ENCODE measurements around the gene PDIA5. TPM values are rescaled to one million over a fixed set of nuclear protein-coding genes. Genes with fewer than 3 reads are reported as not detected.
A peak's percentile ranks its signal among the peaks of the same experiment; 100 is the strongest.

PDIA5 gene
- total RNA-seq, 1 experiment from 2014 or later, result 41.5 TPM

DNA sequence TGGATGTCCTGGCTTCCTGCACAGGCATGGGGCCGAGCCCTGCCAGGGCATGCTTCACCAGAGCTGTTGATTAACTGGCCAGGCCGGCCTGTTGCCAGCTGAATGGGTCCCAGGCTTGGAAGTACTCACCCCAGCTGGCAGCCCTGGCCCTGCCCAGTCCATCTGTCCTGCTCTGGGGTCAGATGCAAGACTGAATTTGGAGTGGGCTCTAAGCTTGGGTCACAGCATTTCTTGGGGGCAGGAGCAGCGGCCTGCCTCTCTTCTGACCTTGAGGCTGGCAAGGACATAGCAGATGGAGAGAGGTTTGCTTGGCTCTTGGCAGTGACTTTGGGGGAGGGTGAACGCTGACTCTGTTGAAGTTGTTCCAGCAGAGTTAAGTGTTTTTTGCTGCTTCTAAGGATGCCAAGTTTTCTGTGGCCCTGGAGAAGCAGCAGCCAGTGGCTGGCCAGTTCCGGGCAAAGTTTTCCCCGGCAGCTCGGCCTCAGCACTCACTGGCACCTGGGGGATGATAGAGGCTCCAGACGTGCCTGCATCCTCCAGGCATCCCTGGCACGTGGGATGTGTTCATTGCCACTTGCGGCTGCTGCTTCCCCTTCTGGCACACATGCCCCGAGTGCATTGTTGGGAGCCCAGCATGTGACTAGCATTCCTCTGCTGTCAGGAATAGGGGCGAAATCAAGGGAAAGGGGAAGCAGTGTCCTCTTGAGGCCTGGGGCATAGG, 22.9 kb downstream of the PDIA5 start (continued):
- TF ChIP-seq, protein P1, sequence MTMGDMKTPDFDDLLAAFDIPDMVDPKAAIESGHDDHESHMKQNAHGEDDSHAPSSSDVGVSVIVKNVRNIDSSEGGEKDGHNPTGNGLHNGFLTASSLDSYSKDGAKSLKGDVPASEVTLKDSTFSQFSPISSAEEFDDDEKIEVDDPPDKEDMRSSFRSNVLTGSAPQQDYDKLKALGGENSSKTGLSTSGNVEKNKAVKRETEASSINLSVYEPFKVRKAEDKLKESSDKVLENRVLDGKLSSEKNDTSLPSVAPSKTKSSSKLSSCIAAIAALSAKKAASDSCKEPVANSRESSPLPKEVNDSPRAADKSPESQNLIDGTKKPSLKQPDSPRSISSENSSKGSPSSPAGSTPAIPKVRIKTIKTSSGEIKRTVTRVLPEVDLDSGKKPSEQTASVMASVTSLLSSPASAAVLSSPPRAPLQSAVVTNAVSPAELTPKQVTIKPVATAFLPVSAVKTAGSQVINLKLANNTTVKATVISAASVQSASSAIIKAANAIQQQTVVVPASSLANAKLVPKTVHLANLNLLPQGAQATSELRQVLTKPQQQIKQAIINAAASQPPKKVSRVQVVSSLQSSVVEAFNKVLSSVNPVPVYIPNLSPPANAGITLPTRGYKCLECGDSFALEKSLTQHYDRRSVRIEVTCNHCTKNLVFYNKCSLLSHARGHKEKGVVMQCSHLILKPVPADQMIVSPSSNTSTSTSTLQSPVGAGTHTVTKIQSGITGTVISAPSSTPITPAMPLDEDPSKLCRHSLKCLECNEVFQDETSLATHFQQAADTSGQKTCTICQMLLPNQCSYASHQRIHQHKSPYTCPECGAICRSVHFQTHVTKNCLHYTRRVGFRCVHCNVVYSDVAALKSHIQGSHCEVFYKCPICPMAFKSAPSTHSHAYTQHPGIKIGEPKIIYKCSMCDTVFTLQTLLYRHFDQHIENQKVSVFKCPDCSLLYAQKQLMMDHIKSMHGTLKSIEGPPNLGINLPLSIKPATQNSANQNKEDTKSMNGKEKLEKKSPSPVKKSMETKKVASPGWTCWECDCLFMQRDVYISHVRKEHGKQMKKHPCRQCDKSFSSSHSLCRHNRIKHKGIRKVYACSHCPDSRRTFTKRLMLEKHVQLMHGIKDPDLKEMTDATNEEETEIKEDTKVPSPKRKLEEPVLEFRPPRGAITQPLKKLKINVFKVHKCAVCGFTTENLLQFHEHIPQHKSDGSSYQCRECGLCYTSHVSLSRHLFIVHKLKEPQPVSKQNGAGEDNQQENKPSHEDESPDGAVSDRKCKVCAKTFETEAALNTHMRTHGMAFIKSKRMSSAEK (CRISPR knock-in tag; IDR thresholded peaks at IDR 0.05; ENCODE audit: borderline replicate concordance), result no peak
- no peak for TF ChIP-seq JUN (CRISPR knock-in tag; IDR thresholded peaks at IDR 0.05)
- TF ChIP-seq TP53 (CRISPR knock-in tag; IDR thresholded peaks at IDR 0.05), result no peak
- TF ChIP-seq, protein P2, sequence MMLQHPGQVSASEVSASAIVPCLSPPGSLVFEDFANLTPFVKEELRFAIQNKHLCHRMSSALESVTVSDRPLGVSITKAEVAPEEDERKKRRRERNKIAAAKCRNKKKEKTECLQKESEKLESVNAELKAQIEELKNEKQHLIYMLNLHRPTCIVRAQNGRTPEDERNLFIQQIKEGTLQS (CRISPR knock-in tag; conservative IDR thresholded peaks at IDR 0.05), result no peak
- TF ChIP-seq ESRRA (CRISPR knock-in tag; IDR thresholded peaks at IDR 0.05; ENCODE audit: borderline replicate concordance), result no peak
- TF ChIP-seq GABPB1 (CRISPR knock-in tag; IDR thresholded peaks at IDR 0.05), result no peak
- no peak for TF ChIP-seq CREM (CRISPR knock-in tag; IDR thresholded peaks at IDR 0.05)
- no peak for TF ChIP-seq GRHL2 (CRISPR knock-in tag; IDR thresholded peaks at IDR 0.05; ENCODE audit: insufficient replicate concordance, severe bottlenecking)
- TF ChIP-seq, protein P3, sequence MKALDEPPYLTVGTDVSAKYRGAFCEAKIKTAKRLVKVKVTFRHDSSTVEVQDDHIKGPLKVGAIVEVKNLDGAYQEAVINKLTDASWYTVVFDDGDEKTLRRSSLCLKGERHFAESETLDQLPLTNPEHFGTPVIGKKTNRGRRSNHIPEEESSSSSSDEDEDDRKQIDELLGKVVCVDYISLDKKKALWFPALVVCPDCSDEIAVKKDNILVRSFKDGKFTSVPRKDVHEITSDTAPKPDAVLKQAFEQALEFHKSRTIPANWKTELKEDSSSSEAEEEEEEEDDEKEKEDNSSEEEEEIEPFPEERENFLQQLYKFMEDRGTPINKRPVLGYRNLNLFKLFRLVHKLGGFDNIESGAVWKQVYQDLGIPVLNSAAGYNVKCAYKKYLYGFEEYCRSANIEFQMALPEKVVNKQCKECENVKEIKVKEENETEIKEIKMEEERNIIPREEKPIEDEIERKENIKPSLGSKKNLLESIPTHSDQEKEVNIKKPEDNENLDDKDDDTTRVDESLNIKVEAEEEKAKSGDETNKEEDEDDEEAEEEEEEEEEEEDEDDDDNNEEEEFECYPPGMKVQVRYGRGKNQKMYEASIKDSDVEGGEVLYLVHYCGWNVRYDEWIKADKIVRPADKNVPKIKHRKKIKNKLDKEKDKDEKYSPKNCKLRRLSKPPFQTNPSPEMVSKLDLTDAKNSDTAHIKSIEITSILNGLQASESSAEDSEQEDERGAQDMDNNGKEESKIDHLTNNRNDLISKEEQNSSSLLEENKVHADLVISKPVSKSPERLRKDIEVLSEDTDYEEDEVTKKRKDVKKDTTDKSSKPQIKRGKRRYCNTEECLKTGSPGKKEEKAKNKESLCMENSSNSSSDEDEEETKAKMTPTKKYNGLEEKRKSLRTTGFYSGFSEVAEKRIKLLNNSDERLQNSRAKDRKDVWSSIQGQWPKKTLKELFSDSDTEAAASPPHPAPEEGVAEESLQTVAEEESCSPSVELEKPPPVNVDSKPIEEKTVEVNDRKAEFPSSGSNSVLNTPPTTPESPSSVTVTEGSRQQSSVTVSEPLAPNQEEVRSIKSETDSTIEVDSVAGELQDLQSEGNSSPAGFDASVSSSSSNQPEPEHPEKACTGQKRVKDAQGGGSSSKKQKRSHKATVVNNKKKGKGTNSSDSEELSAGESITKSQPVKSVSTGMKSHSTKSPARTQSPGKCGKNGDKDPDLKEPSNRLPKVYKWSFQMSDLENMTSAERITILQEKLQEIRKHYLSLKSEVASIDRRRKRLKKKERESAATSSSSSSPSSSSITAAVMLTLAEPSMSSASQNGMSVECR (CRISPR knock-in tag; IDR thresholded peaks at IDR 0.05; ENCODE audit: borderline replicate concordance), result no peak
- TF ChIP-seq ZNF121 (CRISPR knock-in tag; IDR thresholded peaks at IDR 0.05), result no peak

DNA sequence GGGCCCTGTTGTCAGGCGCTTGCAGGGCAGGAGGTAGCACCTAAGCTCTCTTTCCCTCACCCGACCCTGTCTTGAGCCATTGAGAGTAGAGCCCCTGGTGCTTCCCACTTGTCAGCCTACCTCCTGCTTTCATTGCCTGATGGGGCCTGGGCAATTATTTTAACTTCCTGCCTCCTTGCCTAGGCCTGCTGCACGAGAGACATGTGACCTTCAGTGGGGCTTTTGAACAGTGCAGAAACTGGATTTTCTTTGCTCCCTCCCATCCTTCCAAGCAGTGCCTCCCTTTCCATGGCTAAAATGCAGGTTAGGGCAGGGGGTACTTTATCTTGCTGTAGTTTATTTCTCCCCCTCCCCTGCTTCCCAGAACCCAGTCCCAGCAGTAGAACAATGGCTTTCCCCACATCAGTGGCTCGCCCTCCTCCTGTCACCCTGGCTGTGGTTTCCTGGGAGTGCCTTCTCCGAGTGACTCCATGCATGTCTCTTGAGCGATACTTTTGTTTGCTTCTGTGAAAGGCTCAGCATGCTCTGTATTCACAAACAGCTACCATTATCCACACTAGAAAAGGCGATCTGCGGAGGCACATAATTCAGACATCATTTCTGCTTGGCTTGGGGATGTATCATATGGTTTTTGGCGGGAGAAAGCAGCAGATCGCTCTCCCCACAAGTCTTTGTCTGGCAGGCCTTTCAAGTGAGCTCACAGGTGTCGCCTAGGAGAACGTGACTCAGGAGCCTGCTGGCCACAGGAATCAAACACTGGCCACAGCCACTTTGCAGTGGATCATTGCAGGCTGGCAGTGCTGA, 24.1 kb downstream of the PDIA5 start:
- ChIA-PET CTCF (no interaction called here), POLR2A (no interaction called here)
- H3K27ac Mint-ChIP-seq, result no peak overlapping the region
- DNase-seq (ENCODE audit: low spot score), result no peak
- H3K27me3 Mint-ChIP-seq (ENCODE audit: low read depth), result no peaks in the 10 kb centered on the region
- H3K4me1 Mint-ChIP-seq, result peaks cover 39% of the 10 kb centered on the region
- TF ChIP-seq NR2C2 (CRISPR knock-in tag; IDR thresholded peaks at IDR 0.05), result no peak
- TF ChIP-seq, protein P4, sequence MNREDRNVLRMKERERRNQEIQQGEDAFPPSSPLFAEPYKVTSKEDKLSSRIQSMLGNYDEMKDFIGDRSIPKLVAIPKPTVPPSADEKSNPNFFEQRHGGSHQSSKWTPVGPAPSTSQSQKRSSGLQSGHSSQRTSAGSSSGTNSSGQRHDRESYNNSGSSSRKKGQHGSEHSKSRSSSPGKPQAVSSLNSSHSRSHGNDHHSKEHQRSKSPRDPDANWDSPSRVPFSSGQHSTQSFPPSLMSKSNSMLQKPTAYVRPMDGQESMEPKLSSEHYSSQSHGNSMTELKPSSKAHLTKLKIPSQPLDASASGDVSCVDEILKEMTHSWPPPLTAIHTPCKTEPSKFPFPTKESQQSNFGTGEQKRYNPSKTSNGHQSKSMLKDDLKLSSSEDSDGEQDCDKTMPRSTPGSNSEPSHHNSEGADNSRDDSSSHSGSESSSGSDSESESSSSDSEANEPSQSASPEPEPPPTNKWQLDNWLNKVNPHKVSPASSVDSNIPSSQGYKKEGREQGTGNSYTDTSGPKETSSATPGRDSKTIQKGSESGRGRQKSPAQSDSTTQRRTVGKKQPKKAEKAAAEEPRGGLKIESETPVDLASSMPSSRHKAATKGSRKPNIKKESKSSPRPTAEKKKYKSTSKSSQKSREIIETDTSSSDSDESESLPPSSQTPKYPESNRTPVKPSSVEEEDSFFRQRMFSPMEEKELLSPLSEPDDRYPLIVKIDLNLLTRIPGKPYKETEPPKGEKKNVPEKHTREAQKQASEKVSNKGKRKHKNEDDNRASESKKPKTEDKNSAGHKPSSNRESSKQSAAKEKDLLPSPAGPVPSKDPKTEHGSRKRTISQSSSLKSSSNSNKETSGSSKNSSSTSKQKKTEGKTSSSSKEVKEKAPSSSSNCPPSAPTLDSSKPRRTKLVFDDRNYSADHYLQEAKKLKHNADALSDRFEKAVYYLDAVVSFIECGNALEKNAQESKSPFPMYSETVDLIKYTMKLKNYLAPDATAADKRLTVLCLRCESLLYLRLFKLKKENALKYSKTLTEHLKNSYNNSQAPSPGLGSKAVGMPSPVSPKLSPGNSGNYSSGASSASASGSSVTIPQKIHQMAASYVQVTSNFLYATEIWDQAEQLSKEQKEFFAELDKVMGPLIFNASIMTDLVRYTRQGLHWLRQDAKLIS (CRISPR knock-in tag; IDR thresholded peaks at IDR 0.05; ENCODE audit: borderline replicate concordance), result no peak
- no peak for TF ChIP-seq RELA (CRISPR knock-in tag; IDR thresholded peaks at IDR 0.05; ENCODE audit: borderline replicate concordance)
- TF ChIP-seq, protein P5, sequence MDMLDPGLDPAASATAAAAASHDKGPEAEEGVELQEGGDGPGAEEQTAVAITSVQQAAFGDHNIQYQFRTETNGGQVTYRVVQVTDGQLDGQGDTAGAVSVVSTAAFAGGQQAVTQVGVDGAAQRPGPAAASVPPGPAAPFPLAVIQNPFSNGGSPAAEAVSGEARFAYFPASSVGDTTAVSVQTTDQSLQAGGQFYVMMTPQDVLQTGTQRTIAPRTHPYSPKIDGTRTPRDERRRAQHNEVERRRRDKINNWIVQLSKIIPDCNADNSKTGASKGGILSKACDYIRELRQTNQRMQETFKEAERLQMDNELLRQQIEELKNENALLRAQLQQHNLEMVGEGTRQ (CRISPR knock-in tag; IDR thresholded peaks at IDR 0.05), result 0 out of 2 replicates have a peak, but pooled peaks have one; percentile 25
- TF ChIP-seq ZNF423 (CRISPR knock-in tag; IDR thresholded peaks at IDR 0.05), result no peak
- TF ChIP-seq, protein P6, sequence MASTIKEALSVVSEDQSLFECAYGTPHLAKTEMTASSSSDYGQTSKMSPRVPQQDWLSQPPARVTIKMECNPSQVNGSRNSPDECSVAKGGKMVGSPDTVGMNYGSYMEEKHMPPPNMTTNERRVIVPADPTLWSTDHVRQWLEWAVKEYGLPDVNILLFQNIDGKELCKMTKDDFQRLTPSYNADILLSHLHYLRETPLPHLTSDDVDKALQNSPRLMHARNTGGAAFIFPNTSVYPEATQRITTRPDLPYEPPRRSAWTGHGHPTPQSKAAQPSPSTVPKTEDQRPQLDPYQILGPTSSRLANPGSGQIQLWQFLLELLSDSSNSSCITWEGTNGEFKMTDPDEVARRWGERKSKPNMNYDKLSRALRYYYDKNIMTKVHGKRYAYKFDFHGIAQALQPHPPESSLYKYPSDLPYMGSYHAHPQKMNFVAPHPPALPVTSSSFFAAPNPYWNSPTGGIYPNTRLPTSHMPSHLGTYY (CRISPR knock-in tag; IDR thresholded peaks at IDR 0.05), result no peak
- peaks cover 13% of the 10 kb centered on the region; the same call in 1 of the 2 replicates for H3K36me3 Mint-ChIP-seq
- ATAC-seq, result peak; percentile 20
- no peaks in the 10 kb centered on the region for H3K9me3 Mint-ChIP-seq
- H3K4me3 Mint-ChIP-seq, result no peak overlapping the region

All from WTC11 (cell line).